BE2C (cell line): Measurements from ENCODE around the gene CD84.
"Not testable (repeated sequence)": the region's sequence is repeated elsewhere in the genome, so short reads cannot be mapped to it uniquely, and the experiment has no call there.

Source experiments
- DNase-seq: peaks from one replicate; pipeline ENCODE4 v3.0.0-alpha.2; 2020
- H3K27me3 ChIP-seq: fragments of 250-450 bp; sonication (Bioruptor Pico); 2 replicates; pipeline ENCODE4 v1.5.1; 2020; ENCODE audit warnings: mild to moderate bottlenecking
- H3K36me3 ChIP-seq: fragments of 250-450 bp; sonication (Bioruptor Pico); 2 replicates; pipeline ENCODE4 v1.5.1; 2020; ENCODE audit warnings: mild to moderate bottlenecking
- H3K4me1 ChIP-seq: fragments of 250-450 bp; sonication (Bioruptor Pico); 2 replicates; pipeline ENCODE4 v1.5.1; 2020
- H3K4me3 ChIP-seq: 2 replicates; pipeline ENCODE4 v1.5.1; 2011; ENCODE audit warnings: low read depth, low read length
- H3K9me3 ChIP-seq: fragments of 250-450 bp; sonication (Bioruptor Pico); 2 replicates; pipeline ENCODE4 v1.5.1; 2020
- CTCF ChIP-seq: IDR thresholded peaks from 2 replicates; pipeline ENCODE4 v1.5.1; 2012; ENCODE audit warnings: mild to moderate bottlenecking, low read depth, low read length

CD84 gene

GRCh38 chr1:160539684-160539989, 39.7 kb downstream of the CD84 start:
- no peaks in the 10 kb centered on the region for H3K4me1 ChIP-seq
- no peak overlapping the region for H3K4me3 ChIP-seq
- no peaks in the 10 kb centered on the region for H3K36me3 ChIP-seq
- no peaks in the 10 kb centered on the region for H3K27me3 ChIP-seq
- no peaks in the 10 kb centered on the region; the same call in 1 of the 2 replicates for H3K9me3 ChIP-seq
- DNase-seq: no peak
- no peak for TF ChIP-seq CTCF

GRCh38 chr1:160538985-160539651, 40.2 kb downstream of the CD84 start:
- Histone ChIP-seq H3K27me3 (no peaks in the 10 kb centered on the region), H3K4me3 (no peak overlapping the region), H3K36me3 (no peaks in the 10 kb centered on the region), H3K4me1 (no peaks in the 10 kb centered on the region), H3K9me3 (no peaks in the 10 kb centered on the region; the same call in 1 of the 2 replicates)
- no peak for DNase-seq
- TF ChIP-seq CTCF: no peak

GRCh38 chr1:160537714-160538665, 41.3 kb downstream of the CD84 start:
- Histone ChIP-seq H3K9me3 (no peaks in the 10 kb centered on the region; the same call in 1 of the 2 replicates), H3K4me3 (no peak overlapping the region), H3K36me3 (no peaks in the 10 kb centered on the region), H3K4me1 (no peaks in the 10 kb centered on the region), H3K27me3 (no peaks in the 10 kb centered on the region)
- no peak for DNase-seq
- TF ChIP-seq CTCF: no peak

GRCh38 chr1:160534823-160535605, 44.3 kb downstream of the CD84 start:
- TF ChIP-seq CTCF: no peak
- Histone ChIP-seq H3K27me3 (no peaks in the 10 kb centered on the region), H3K36me3 (no peaks in the 10 kb centered on the region), H3K4me1 (no peaks in the 10 kb centered on the region), H3K9me3 (no peaks in the 10 kb centered on the region; the same call in 1 of the 2 replicates), H3K4me3 (no peak overlapping the region)
- no peak for DNase-seq

- not testable (repeated sequence) for H3K9me3 ChIP-seq, DNase-seq, H3K36me3 ChIP-seq, H3K4me3 ChIP-seq, H3K4me1 ChIP-seq, H3K27me3 ChIP-seq
These were observed 46.8 kb downstream of the CD84 start for GRCh38 chr1:160532557-160532813.

- H3K4me1 ChIP-seq, H3K4me3 ChIP-seq, H3K9me3 ChIP-seq, DNase-seq, H3K27me3 ChIP-seq, H3K36me3 ChIP-seq: not testable (repeated sequence)
These were observed 47.3 kb downstream of the CD84 start for GRCh38 chr1:160531809-160532556.

- DNase-seq, H3K4me1 ChIP-seq, H3K27me3 ChIP-seq, H3K36me3 ChIP-seq, H3K9me3 ChIP-seq, H3K4me3 ChIP-seq: not testable (repeated sequence)
These were observed 49.8 kb downstream of the CD84 start for GRCh38 chr1:160529401-160529952.

- not testable (repeated sequence) for H3K4me3 ChIP-seq, H3K27me3 ChIP-seq, H3K4me1 ChIP-seq, DNase-seq, H3K9me3 ChIP-seq, H3K36me3 ChIP-seq
These were observed 55.5 kb downstream of the CD84 start for GRCh38 chr1:160523789-160524188.
